Inferior parietal cortex (tissue), 1 donor: Measurements from ENCODE around the gene TRPV6.

Experiments used
- DNase-seq: peaks from one replicate; pipeline ENCODE4 v3.0.0-alpha.2; 2016; ENCODE audit errors: extremely low spot score

Gene TRPV6

GRCh38 chr7:142908290-142908689, 22.7 kb upstream of the TRPV6 start:
- DNase-seq, result no peak

- DNase-seq, result no peak
These were observed 21.1 kb upstream of the TRPV6 start for GRCh38 chr7:142906643-142907042.

GRCh38 chr7:142905759-142906158, 20.2 kb upstream of the TRPV6 start:
- DNase-seq, result no peak

GRCh38 chr7:142904128-142904527, 18.6 kb upstream of the TRPV6 start:
- no peak for DNase-seq

- DNase-seq, result no peak
These were observed 16.1 kb upstream of the TRPV6 start for GRCh38 chr7:142901426-142902259.

- no peak for DNase-seq
These were observed 14.1 kb upstream of the TRPV6 start for GRCh38 chr7:142899661-142900060.

GRCh38 chr7:142898377-142899170, 13.0 kb upstream of the TRPV6 start:
- DNase-seq, result no peak

- DNase-seq, result no peak
These were observed 12.1 kb upstream of the TRPV6 start for GRCh38 chr7:142897691-142898090.

GRCh38 chr7:142896741-142897379, 11.3 kb upstream of the TRPV6 start:
- no peak for DNase-seq

- no peak for DNase-seq
These were observed 10.6 kb upstream of the TRPV6 start for GRCh38 chr7:142896151-142896550.

- DNase-seq, result no peak
These were observed 9.5 kb upstream of the TRPV6 start for GRCh38 chr7:142894985-142895593.

- DNase-seq, result no peak
These were observed 8.8 kb upstream of the TRPV6 start for GRCh38 chr7:142894112-142894984.

- DNase-seq, result no peak
These were observed 7.4 kb upstream of the TRPV6 start for GRCh38 chr7:142892951-142893350.

- no peak for DNase-seq
These were observed 6.0 kb upstream of the TRPV6 start for GRCh38 chr7:142891490-142892082.

- no peak for DNase-seq
These were observed 5.4 kb upstream of the TRPV6 start for GRCh38 chr7:142890874-142891485.

- no peak for DNase-seq
These were observed 4.3 kb upstream of the TRPV6 start for GRCh38 chr7:142889816-142890215.

GRCh38 chr7:142887282-142888015, 1.9 kb upstream of the TRPV6 start:
- DNase-seq, result no peak

GRCh38 chr7:142886866-142887265, 1.3 kb upstream of the TRPV6 start:
- no peak for DNase-seq

- DNase-seq, result no peak
These were observed 1.3 kb downstream of the TRPV6 start for GRCh38 chr7:142884286-142884640.
